GM12801 (cell line): ENCODE measurements around the gene WDR54.

ENCODE experiments used
- CTCF ChIP-seq: IDR thresholded peaks from one replicate; pipeline ENCODE4 v1.5.1; 2011; ENCODE audit warnings: control low read depth; ENCODE audit not compliant: insufficient read length; ENCODE audit errors: extremely low read depth

The WDR54 gene

GRCh38 chr2:74421221-74421870, at the start of gene WDR54, which contains the start of gene C2orf81:
TSS of gene WDR54 (plus strand) at chr2:74421730. CDS start at chr2:74422154, 424 bp downstream.
TSS of gene C2orf81 (minus strand) at chr2:74421619. CDS start at chr2:74421560, 59 bp downstream.
- TF ChIP-seq CTCF, result no peak

- no peak for TF ChIP-seq CTCF
Observed at GRCh38 chr2:74372674-74373073, 48.9 kb upstream of the WDR54 start.

GRCh38 chr2:74373221-74373676, 48.3 kb upstream of the WDR54 start:
- no peak for TF ChIP-seq CTCF

GRCh38 chr2:74373985-74374384, 47.5 kb upstream of the WDR54 start:
- no peak for TF ChIP-seq CTCF

- TF ChIP-seq CTCF, result no peak
Observed at GRCh38 chr2:74374509-74375205, 46.9 kb upstream of the WDR54 start.

- TF ChIP-seq CTCF, result no peak
Observed at GRCh38 chr2:74375838-74376237, 45.7 kb upstream of the WDR54 start.

GRCh38 chr2:74378007-74378406, 43.5 kb upstream of the WDR54 start:
- no peak for TF ChIP-seq CTCF
